ENCODE measurements around the gene INSM2.

INSM2 gene

DNA sequence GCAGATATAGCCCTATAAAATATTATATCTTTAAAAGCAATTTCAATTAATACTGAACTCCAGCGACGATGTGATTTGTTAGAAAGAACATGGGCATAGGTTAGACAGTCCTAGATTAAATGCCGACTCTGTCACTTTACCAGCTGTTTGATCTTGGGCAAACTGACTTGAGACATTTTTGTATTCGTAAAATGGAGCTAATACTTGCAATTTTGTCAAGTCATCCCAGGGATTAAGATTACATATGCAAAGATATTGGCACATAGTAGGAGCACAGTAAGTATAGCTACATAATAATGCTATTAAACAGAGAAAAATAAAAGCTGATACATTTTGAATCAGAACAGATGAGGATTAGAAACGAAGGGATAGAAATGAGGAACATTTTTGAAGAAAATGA, 9.0 kb downstream of the INSM2 start:
- DNase-seq (ENCODE audit: low read depth in 2 of 2): no peak

DNA sequence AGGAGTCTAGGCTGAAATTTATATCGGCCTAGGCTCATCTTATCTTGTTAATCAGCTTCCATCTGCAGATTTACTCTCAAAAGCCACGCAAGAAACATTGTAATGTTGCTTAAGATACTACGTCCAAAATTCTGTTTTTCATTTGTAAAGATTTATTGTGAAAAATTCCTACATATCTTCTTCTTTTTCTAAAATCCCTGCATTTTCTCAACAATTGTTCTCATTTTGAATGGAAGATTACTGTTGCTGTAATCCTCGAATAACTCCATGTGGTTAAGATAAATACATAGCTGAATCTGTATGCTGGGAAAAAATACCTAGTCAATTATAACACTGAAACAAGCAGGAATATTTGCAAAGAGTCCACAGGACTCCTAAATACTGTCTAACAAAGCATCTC, 15.6 kb downstream of the INSM2 start:
- no peak for DNase-seq (ENCODE audit: low read depth in 2 of 2)

DNA sequence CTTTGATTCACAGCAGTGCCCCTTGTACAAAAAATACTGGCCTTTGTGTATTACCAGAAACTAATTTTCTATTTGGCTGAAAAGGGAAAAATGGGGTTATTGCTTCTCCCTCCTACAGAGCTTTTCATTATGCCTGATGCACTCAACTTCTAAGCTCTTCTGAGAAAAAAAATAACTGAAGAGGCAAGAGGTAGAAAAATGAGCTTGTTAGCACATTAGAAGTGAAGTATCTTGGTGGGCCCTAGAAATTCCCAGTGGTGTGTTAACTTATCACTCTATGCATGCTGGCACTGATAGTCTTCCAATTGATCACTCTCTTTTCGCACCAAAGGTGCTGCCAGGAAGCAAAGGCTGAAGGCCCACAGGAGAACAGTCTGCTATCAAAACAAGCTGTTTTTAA, 17.1 kb downstream of the INSM2 start:
- DNase-seq (ENCODE audit: low read depth in 2 of 2): no peak

DNA sequence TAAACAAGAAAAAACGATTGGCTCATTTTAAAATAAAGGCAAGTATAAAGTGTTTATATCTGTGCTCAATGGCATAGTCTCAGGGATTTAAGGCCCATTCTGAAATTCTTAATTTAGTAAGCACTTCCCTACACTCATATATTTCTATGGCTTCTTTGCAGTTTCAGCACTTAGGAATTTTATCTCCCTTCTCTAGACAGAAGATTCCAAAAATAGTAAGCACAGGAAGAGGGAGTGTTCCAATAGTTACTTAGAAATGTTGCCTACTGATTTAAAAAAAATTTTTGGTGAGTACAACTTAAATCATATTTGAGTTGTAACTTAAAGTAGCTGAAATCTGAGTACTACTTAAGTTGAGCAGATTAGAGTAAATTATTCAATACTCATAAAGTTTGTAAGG, 19.8 kb downstream of the INSM2 start:
- no peak for DNase-seq (ENCODE audit: low read depth in 2 of 2)

DNA sequence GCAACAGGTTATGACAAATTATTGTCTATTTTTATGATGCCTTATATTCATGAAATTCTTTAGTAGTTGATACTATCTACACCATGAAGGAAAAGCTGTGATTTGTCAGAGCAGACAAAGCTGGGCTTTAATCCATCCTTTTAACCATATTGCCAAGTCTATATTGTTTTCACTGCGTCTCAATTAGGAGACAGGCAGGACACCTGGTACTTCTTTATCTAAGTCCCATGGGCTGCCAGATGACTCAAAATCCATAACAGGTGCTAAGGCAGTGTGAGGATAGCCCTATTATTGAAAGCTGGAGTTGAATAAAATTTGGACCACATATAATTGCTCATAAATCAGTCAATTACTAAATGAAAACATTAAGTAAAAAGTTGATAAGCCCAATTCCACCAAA, 22.6 kb downstream of the INSM2 start:
- no peak for DNase-seq (ENCODE audit: low read depth in 2 of 2)

DNA sequence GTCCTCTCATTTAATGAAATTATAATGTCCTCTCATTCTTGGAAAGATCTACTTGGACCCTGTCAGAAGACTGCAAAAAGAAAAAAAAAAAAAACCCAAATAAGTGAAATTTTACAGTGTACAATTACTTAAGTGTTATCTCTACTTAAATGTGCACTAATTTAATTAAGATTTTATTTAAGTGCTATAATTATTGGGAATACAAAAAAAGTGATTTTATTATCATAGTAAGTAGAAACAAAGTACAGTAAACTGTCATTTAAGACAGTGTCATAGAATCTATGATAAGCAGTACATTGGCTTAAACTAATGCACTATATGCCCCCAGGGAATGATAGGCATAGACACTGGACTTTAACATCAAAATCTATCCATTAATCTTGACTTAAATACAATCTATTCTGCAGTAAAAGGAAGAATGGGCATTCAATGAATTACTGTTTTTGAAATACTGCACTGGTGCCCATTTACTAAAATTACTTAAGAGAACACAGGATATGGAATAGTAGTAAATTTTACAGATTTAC, 23.3 kb downstream of the INSM2 start:
- no peak for DNase-seq (ENCODE audit: low read depth in 2 of 2)

DNA sequence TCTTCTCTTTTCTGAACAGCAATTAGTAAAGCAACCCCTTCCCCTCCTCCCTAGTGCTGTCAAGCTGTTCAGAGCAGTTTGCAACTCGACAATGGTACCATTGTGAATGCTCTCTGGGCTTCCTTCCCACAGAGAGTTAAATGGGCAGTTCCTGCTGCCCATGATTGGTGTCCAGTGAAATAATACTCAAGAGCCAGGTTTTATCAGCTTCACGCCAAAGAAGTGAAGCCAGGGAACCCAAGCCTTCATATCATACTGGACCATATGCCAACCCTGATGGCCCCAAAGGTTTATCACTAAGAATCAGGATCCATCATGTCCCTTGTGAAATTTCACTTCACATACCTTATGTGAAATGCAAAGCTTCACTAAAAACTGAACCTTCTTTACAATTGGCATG, 24.7 kb downstream of the INSM2 start:
- no peak for DNase-seq (ENCODE audit: low read depth in 2 of 2)

DNA sequence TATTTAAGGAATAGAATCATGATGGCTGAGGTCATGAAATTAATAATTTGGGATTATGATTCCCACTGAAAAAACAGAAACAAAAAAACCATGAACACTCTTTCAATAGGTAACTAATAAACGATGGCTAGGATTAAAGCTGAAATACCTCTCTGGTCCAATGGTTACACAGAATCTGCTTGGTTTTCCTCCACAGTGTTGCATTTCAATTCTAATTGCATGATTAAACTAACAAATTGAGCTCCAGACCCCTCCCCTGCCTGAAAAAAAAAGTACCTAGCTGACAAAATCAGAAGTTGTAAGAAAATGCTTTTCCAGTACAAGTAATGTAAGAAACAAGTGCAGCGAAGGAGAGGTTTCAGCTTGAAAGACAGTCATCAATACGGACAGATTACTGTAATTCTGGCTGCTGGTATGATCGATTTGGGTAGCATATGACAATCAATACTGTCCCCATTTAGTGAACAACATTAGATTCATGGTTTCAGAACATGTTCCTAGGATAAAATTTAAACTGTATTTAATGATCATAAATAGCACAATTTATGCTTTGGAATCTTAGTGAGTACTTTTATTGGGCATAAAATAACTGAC, 32.0 kb downstream of the INSM2 start:
- no peak for DNase-seq (ENCODE audit: low read depth in 2 of 2)

DNA sequence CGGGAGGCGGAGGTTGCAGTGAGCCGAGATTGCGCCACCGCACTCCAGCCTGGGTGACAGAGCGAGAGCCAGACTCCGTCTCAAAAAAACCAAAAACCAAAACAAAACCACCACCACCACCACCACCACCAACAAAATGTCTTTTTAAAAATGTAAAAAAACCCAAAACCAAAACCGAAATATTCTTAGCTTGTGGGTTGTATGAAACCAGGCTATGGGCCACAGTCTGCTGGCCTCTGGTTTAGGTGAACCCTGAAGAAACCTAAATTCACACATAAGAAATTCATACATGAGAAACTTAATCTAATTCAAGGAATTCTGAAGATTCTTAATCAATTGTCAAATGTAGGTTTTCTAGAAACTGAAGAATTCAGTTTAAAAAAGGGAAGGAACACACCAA, 37.6 kb downstream of the INSM2 start:
- no peak for DNase-seq (ENCODE audit: low read depth in 2 of 2)

DNA sequence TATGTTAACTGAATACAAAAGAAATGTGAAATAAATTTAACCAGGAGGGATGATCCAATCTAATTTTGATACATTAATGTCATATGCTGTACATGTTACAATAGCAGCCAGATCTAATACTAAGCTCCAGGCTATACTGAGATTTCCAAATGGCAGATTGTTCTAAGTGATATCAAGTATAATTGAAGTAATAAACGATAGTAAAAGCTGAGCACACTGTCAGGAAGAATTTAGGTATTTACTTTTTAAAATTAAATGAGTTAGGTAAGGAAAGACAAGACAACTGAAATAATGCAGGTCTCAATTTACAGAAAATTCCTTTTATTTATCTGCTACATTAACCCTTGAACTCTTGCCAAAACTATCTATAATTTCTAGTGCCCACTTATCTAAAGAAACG, 39.9 kb downstream of the INSM2 start:
- DNase-seq (ENCODE audit: low read depth in 2 of 2): no peak

DNA sequence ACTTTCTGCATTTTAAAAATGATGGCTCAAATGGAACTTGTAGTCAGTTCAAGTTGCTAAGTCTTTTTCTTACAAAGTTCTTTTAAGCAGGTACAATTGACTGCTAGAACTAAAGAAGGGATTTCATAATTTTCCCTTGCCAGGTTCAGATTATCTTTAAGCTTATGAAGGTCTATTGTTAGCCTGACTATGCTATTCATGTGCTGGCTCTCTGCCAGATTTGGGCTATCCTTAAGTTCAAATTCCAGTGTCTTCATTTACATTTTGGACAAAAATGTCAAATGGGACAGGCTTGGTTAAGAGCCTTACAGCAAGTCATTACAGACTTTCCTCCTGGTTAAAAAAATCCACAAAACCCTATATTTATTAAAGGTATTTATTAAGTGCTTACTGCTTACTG, 42.3 kb downstream of the INSM2 start:
- no peak for DNase-seq (ENCODE audit: low read depth in 2 of 2)

DNA sequence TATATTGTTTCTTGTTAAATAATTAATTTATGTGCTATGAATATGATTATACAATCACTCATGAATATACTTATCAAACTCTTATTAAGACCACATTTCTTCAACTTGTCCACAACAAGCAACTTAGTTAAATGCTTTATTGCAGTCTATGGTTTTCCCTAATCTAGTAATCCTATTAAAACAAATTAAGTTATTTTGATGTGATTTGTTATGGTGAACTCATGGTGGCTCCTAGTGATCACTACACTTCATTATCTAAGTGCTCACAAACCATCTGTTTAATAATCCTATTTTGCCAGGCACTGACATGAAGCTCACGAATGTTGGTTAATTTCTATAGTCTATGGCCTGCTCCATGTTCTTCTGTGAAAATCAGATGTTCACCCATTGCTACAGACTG, 42.9 kb downstream of the INSM2 start:
- no peak for DNase-seq (ENCODE audit: low read depth in 2 of 2)

DNA sequence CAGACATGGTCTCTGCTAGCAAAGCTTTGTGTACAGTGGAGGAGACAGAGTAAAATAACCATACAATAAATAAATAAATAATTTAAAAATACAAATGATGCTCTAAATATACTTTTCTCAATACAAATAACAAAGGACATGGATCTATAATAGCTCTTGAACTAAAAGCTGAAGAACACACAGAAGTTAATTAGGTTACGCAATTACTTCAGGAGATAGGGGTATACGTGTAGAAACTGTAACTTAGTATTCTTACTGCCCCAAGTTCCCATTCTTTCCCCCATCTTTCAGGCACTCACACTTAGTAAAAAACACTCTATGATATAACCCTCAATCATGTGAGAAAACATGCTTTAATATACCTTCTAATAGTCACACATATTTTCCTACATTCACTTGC, 44.2 kb downstream of the INSM2 start:
- no peak for DNase-seq (ENCODE audit: low read depth in 2 of 2)

DNA sequence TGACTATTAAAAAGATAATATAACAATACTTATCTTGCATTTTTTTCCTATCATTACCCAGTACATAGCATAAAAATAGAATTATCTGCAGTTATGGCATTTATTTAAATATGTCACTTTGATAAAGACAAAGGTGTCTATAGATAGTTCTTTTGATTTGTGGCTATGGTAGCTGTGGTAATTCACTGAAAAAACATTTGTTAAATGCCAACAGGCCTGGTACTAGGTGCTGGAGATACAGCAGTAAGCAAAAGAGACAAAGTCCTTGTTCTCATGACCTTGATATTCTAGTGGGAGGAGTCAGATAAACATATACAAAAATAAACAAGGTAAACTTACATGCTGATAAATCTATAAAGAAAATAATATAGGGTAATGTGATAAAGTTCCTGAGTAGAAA, 44.7 kb downstream of the INSM2 start:
- no peak for DNase-seq (ENCODE audit: low read depth in 2 of 2)
